Endothelial cell of umbilical vein (primary cell): ENCODE data around the gene SLC5A10. TPM values are rescaled to one million over a fixed set of nuclear protein-coding genes. Genes with fewer than 3 reads are reported as not detected.

Source experiments
- BruUV-seq: library from RNA; stranded (reverse); fragments of 400-500 nt; replicated peaks from 2 replicates; lab custom pipeline; 2021; lab: Mats Ljungman, UMichigan
- CTCF ChIA-PET: fragments of 300-600, 350-600 bp; sonication (Branson Sonifier 250); formaldehyde crosslinking; loops from one replicate; lab custom pipeline; 2021; ENCODE audit warnings: antibody characterized with exemption, inconsistent platforms; lab: Charles Lee
- POLR2A ChIA-PET: fragments of 300-600, 350-600 bp; sonication (Branson Sonifier 250); formaldehyde crosslinking; loops from one replicate; lab custom pipeline; 2021; ENCODE audit warnings: antibody characterized with exemption, inconsistent platforms; lab: Charles Lee
- DNase-seq: peaks from one replicate; pipeline ENCODE4 v3.0.0-alpha.2; 2011; ENCODE audit warnings: low read depth, low spot score
- FAIRE-seq: peaks from 2 replicates; lab custom pipeline; 2011; peaks lifted over from hg19 to GRCh38; lab: Jason Lieb, UNC
- H2AFZ ChIP-seq: 2 replicates; pipeline ENCODE4 v1.6.0; 2012; ENCODE audit warnings: low read depth, low read length, control low read depth, inconsistent platforms
- H3K27ac ChIP-seq: 2 replicates; pipeline ENCODE4 v1.5.1; 2011; ENCODE audit warnings: low read depth, mild to moderate bottlenecking, control low read depth, low read length, moderate library complexity; ENCODE audit not compliant: insufficient read depth
- H3K27me3 ChIP-seq, 2 experiments: 2 replicates each; pipeline versions ENCODE4 v1.6.0 to v1.6.1; 2011; ENCODE audit warnings: low read length in 2 of 2, mixed read lengths in 1 of 2; ENCODE audit not compliant: control insufficient read depth in 2 of 2, insufficient read depth in 2 of 2
- H3K36me3 ChIP-seq, 2 experiments: 2 replicates in 1 of 2; 3 replicates in 1 of 2; pipeline ENCODE4 v1.5.1; 2011; ENCODE audit warnings: low read length in 2 of 2, mild to moderate bottlenecking in 1 of 2, moderate library complexity in 1 of 2; ENCODE audit not compliant: control insufficient read depth in 2 of 2, insufficient read depth in 2 of 2; ENCODE audit errors: extremely low read depth in 1 of 2
- H3K4me1 ChIP-seq: 3 replicates; pipeline ENCODE4 v1.5.1; 2011; ENCODE audit warnings: mild to moderate bottlenecking, low read length; ENCODE audit not compliant: control insufficient read depth, insufficient read depth; ENCODE audit errors: extremely low read depth
- H3K4me2 ChIP-seq: 2 replicates; pipeline ENCODE4 v1.6.1; 2011; ENCODE audit warnings: low read length, control low read depth, mixed read lengths; ENCODE audit not compliant: insufficient read depth
- H3K4me3 ChIP-seq, 3 experiments: fragments of 200-600 bp in 1 of 3; sonication (generic), shearing (Covaris generic) in 1 of 3; replicated peaks in 1 of 3; 2 replicates each; pipeline ENCODE4 v1.5.1; 2011 to 2016; ENCODE audit warnings: control low read depth in 3 of 3, low read length in 3 of 3, mild to moderate bottlenecking in 2 of 3, inconsistent platforms in 1 of 3, low read depth in 1 of 3, moderate library complexity in 1 of 3; ENCODE audit not compliant: insufficient read depth in 1 of 3
- H3K79me2 ChIP-seq: 2 replicates; pipeline ENCODE4 v1.6.0; 2012; ENCODE audit warnings: low read length, inconsistent platforms; ENCODE audit not compliant: control insufficient read depth, insufficient read depth
- H3K9ac ChIP-seq: replicated peaks from 2 replicates; pipeline ENCODE3; 2011; ENCODE audit warnings: low read length, control low read depth; ENCODE audit not compliant: insufficient read depth; ENCODE audit errors: extremely low read depth
- H3K9me1 ChIP-seq: replicated peaks from 3 replicates; pipeline ENCODE4 v1.6.0; 2011; ENCODE audit warnings: mild to moderate bottlenecking, low read length; ENCODE audit not compliant: control insufficient read depth, insufficient read depth; ENCODE audit errors: extremely low read depth
- H3K9me3 ChIP-seq: replicated peaks from 2 replicates; pipeline ENCODE4 v1.5.1; 2012; ENCODE audit warnings: low read length, inconsistent platforms; ENCODE audit not compliant: control insufficient read depth, insufficient read depth
- H4K20me1 ChIP-seq: replicated peaks from 2 replicates; pipeline ENCODE3; 2011; ENCODE audit warnings: mild to moderate bottlenecking, low read length; ENCODE audit not compliant: control insufficient read depth, insufficient read depth; ENCODE audit errors: extremely low read depth
- CTCF ChIP-seq, 2 donors: IDR thresholded peaks; 1 replicate in 1 of 2; 2 replicates in 1 of 2; pipeline ENCODE4 v1.5.1; 2011; ENCODE audit warnings: low read length in 2 of 2, mild to moderate bottlenecking in 2 of 2, moderate library complexity in 2 of 2, control low read depth in 1 of 2, inconsistent platforms in 1 of 2, low read depth in 1 of 2; ENCODE audit not compliant: insufficient read depth in 1 of 2; ENCODE audit errors: extremely low read depth in 1 of 2
- EZH2 ChIP-seq: IDR thresholded peaks from 2 replicates; pipeline ENCODE4 v1.6.1; 2012; ENCODE audit warnings: borderline replicate concordance, low read depth, mild to moderate bottlenecking, moderate library complexity, low read length, inconsistent platforms; ENCODE audit not compliant: severe bottlenecking
- FOS ChIP-seq: IDR thresholded peaks from 2 replicates; pipeline ENCODE4 v1.6.1; 2011; ENCODE audit warnings: mild to moderate bottlenecking, low read length, moderate library complexity, borderline replicate concordance; ENCODE audit not compliant: insufficient read depth
- GATA2 ChIP-seq: IDR thresholded peaks from 2 replicates; pipeline ENCODE4 v1.7.0; 2011; ENCODE audit warnings: low read depth, mild to moderate bottlenecking, moderate library complexity, mixed read lengths, low read length; ENCODE audit not compliant: insufficient read length, insufficient read depth
- JUN ChIP-seq: IDR thresholded peaks from 2 replicates; pipeline ENCODE4 v1.6.1; 2011; ENCODE audit warnings: borderline replicate concordance, low read depth; ENCODE audit not compliant: insufficient read length, insufficient read depth
- MAX ChIP-seq: IDR thresholded peaks from 2 replicates; pipeline ENCODE4 v1.6.1; 2011; ENCODE audit not compliant: insufficient read depth, insufficient read length
- MYC ChIP-seq: IDR thresholded peaks from one replicate; pipeline ENCODE4 v1.6.1; 2011; ENCODE audit warnings: mild to moderate bottlenecking, low read depth, low read length
- POLR2A ChIP-seq: IDR thresholded peaks from 2 replicates; pipeline ENCODE4 v1.6.1; 2012; ENCODE audit warnings: low read depth, mild to moderate bottlenecking, control low read depth, low read length
- POLR2AphosphoS5 ChIP-seq: IDR thresholded peaks from 2 replicates; pipeline ENCODE4 v1.6.1; 2012; ENCODE audit warnings: low read depth, mild to moderate bottlenecking, control low read depth, low read length, moderate library complexity; ENCODE audit not compliant: insufficient read depth
- dilution Hi-C: fragments of 300-500 bp; cut with MboI; formaldehyde crosslinking; loops from one replicate; pipeline ENCODE4 v1.15.0; 2019; ENCODE audit warnings: low sequenced_read_pairs; ENCODE audit not compliant: extremely low pct_ligation_motif_present
- intact Hi-C: fragments of 100-400 bp; cut with micrococcal nuclease; formaldehyde crosslinking; loops from one replicate; pipeline ENCODE4 v1.10.0; 2022
- polyA plus RNA-seq, 4 experiments: library from polyadenylated mRNA; depleted of rRNA in 3 of 4; stranded (reverse) in 3 of 4; unstranded in 1 of 4; fragments of >200 nt; gene quantifications; 2 replicates each; pipeline versions ENCODE4 v1.2.1 to v1.2.3, GENCODE V29; 2011 to 2012; ENCODE audit warnings: missing spikeins in 1 of 4
- total RNA-seq: library from RNA; stranded (reverse); gene quantifications from 2 replicates; pipeline ENCODE4 v1.2.3, GENCODE V29; 2021

Gene SLC5A10
- total and polyA plus RNA-seq, 2 donors (not counting 3 experiments of a cell fraction or from before 2014, with no cell fraction given), result not detected

- Histone ChIP-seq H3K9ac (no peak overlapping the region), H3K4me1 (no peaks in the 10 kb centered on the region), H3K4me2 (no peak overlapping the region), H3K36me3 (peaks cover 0 to 15% of the 10 kb centered on the region in 2 experiments), H3K79me2 (no peaks in the 10 kb centered on the region), H3K27me3 (no peaks in the 10 kb centered on the region), H2AFZ (no peak overlapping the region), H3K4me3 (no peak overlapping the region), H3K9me1 (no peaks in the 10 kb centered on the region), H3K9me3 (no peaks in the 10 kb centered on the region), H4K20me1 (no peaks in the 10 kb centered on the region), H3K27ac (no peak overlapping the region)
- no peak for FAIRE-seq
- BruUV-seq, result no TSS peak
- dilution Hi-C loops, result no loop called here
- POLR2A ChIA-PET, result no interaction called here
- intact Hi-C loops, result no loop called here
- CTCF ChIA-PET, result interaction anchor here (1.5 kb wide), 1 partner anchor 15 kb away, joined by 8 read pairs; no protein-coding TSS in a partner anchor
- DNase-seq, result no peak
- no peak for TF ChIP-seq POLR2AphosphoS5
- TF ChIP-seq EZH2, result no peak
- no peak for TF ChIP-seq MAX
- TF ChIP-seq MYC, result no peak
- no peak for TF ChIP-seq JUN
- TF ChIP-seq POLR2A, result no peak
- TF ChIP-seq FOS, result no peak
- TF ChIP-seq CTCF (IDR thresholded peaks at IDR 0.05; ENCODE audit: extremely low read depth in 1 of 2, insufficient read depth in 1 of 2, low read depth in 1 of 2, low read length in 2 of 2), result no peak
- no peak for TF ChIP-seq GATA2
Measured at GRCh38 chr17:18976201-18976600, 24.2 kb downstream of the SLC5A10 start.
